HepG2 (cell line): ENCODE measurements around the gene ACOT13.

Experiments
- ASH2L ChIP-seq: fragments of 300-600, 200-600 bp; sonication (generic); IDR thresholded peaks from 2 replicates; pipeline ENCODE4 v1.7.0; 2017; ENCODE audit warnings: low read depth, mild to moderate bottlenecking, moderate library complexity, mixed read lengths, low read length; ENCODE audit not compliant: insufficient read length
- CEBPB ChIP-seq: IDR thresholded peaks from 2 replicates; pipeline ENCODE4 v1.6.1; 2011; ENCODE audit warnings: low read depth, low read length, improper control_type of control experiment, borderline replicate concordance
- CTCF ChIP-seq: sonication (generic); formaldehyde crosslinking; IDR thresholded peaks from 2 replicates; pipeline ENCODE4 v1.5.0; 2020; ENCODE audit warnings: mild to moderate bottlenecking, missing genetic modification reagents, moderate library complexity
- ETV6 ChIP-seq: sonication (generic); formaldehyde crosslinking; conservative IDR thresholded peaks from 2 replicates; pipeline ENCODE4 v1.4.0; 2020; ENCODE audit warnings: missing genetic modification reagents
- HOXA7 ChIP-seq: sonication (generic); formaldehyde crosslinking; IDR thresholded peaks from 2 replicates; pipeline ENCODE4 v1.8.1; 2022; ENCODE audit warnings: mild to moderate bottlenecking, missing genetic modification reagents, moderate library complexity
- KLF16 ChIP-seq, 2 experiments: sonication (generic) in 1 of 2; formaldehyde crosslinking in 1 of 2; IDR thresholded peaks; 2 replicates each; pipeline versions ENCODE4 v1.6.1 to v1.8.0; 2016 to 2023; ENCODE audit warnings: missing genetic modification reagents in 2 of 2, missing compliant biosample characterization in 1 of 2
- MAX ChIP-seq: IDR thresholded peaks from 2 replicates; pipeline ENCODE4 v1.6.1; 2012; ENCODE audit warnings: inconsistent platforms
- REST ChIP-seq, 2 experiments: IDR thresholded peaks; 2 replicates each; pipeline ENCODE4 v1.6.1; 2011 to 2012; ENCODE audit warnings: low read length in 2 of 2, borderline replicate concordance in 1 of 2, low read depth in 1 of 2, mild to moderate bottlenecking in 1 of 2, moderate library complexity in 1 of 2
- SP4 ChIP-seq: sonication (generic); formaldehyde crosslinking; IDR thresholded peaks from 2 replicates; pipeline ENCODE4 v1.8.1; 2023; ENCODE audit warnings: mild to moderate bottlenecking, missing genetic modification reagents
- TAF15 ChIP-seq: fragments of 200-400 bp; formaldehyde crosslinking; IDR thresholded peaks from one replicate; pipeline ENCODE4 v1.6.1; 2018; ENCODE audit warnings: mild to moderate bottlenecking, low read depth, low read length; ENCODE audit not compliant: poor library complexity, severe bottlenecking
- TFAP4 ChIP-seq: sonication (generic); IDR thresholded peaks from 2 replicates; pipeline ENCODE4 v1.6.1; 2016; ENCODE audit warnings: low read depth, borderline replicate concordance
- ZNF224 ChIP-seq: sonication (generic); formaldehyde crosslinking; IDR thresholded peaks from 2 replicates; pipeline ENCODE4 v1.5.0; 2020; ENCODE audit warnings: mild to moderate bottlenecking, missing genetic modification reagents
- ZNF329 ChIP-seq: sonication (generic); formaldehyde crosslinking; IDR thresholded peaks from 2 replicates; pipeline ENCODE4 v1.9.0; 2021; ENCODE audit warnings: low read depth, mild to moderate bottlenecking, missing genetic modification reagents
- ZNF639 ChIP-seq: conservative IDR thresholded peaks from 2 replicates; pipeline ENCODE4 v1.6.1; 2018; ENCODE audit warnings: missing genetic modification reagents

GRCh38 chr6:24691550-24691949 is 24.7 kb downstream of the ACOT13 start:
- no peak for TF ChIP-seq HOXA7 (CRISPR knock-in tag)
- TF ChIP-seq CEBPB = no peak
- no peak for TF ChIP-seq ZNF224 (CRISPR knock-in tag)
- TF ChIP-seq ASH2L = no peak
- TF ChIP-seq ZNF639 (CRISPR knock-in tag) = no peak
- TF ChIP-seq MAX = no peak
- no peak for TF ChIP-seq TAF15
- no peak for TF ChIP-seq TFAP4
- TF ChIP-seq KLF16 (CRISPR knock-in tag; IDR thresholded peaks at IDR 0.05) = no peak
- TF ChIP-seq ETV6 = no peak
- TF ChIP-seq ZNF329 (CRISPR knock-in tag) = no peak
- TF ChIP-seq CTCF (CRISPR knock-in tag) = no peak
- no peak for TF ChIP-seq SP4 (CRISPR knock-in tag)
- TF ChIP-seq REST (IDR thresholded peaks at IDR 0.05; ENCODE audit: borderline replicate concordance in 1 of 2, low read depth in 1 of 2, low read length in 2 of 2) = no peak
